Measurements from ENCODE around the gene KLHL17.

KLHL17 gene

GRCh38 chr1:960363-961131, at the start of gene KLHL17:
Gene KLHL17 (plus strand): TSS chr1:960584. CDS start chr1:960694, 110 bp downstream.
- peak; percentile 72 for DNase-seq (ENCODE audit: low read depth)

GRCh38 chr1:910881-911721, 49.3 kb upstream of the KLHL17 start:
- DNase-seq (ENCODE audit: low read depth): no peak

- DNase-seq (ENCODE audit: low read depth): no peak
These were observed 48.3 kb upstream of the KLHL17 start for GRCh38 chr1:911875-912739.

GRCh38 chr1:912740-913301, 47.6 kb upstream of the KLHL17 start:
- no peak for DNase-seq (ENCODE audit: low read depth)

- no peak for DNase-seq (ENCODE audit: low read depth)
These were observed 46.8 kb upstream of the KLHL17 start for GRCh38 chr1:913491-914130.

- no peak for DNase-seq (ENCODE audit: low read depth)
These were observed 46.1 kb upstream of the KLHL17 start for GRCh38 chr1:914131-914890.

- no peak for DNase-seq (ENCODE audit: low read depth)
These were observed 45.5 kb upstream of the KLHL17 start for GRCh38 chr1:914891-915280.

- no peak for DNase-seq (ENCODE audit: low read depth)
These were observed 44.9 kb upstream of the KLHL17 start for GRCh38 chr1:915295-916172.

- DNase-seq (ENCODE audit: low read depth): no peak
These were observed 44.0 kb upstream of the KLHL17 start for GRCh38 chr1:916173-917075.

- DNase-seq (ENCODE audit: low read depth): no peak
These were observed 43.3 kb upstream of the KLHL17 start for GRCh38 chr1:917076-917459.

GRCh38 chr1:917466-918091, 42.8 kb upstream of the KLHL17 start:
- no peak for DNase-seq (ENCODE audit: low read depth)

GRCh38 chr1:918353-918752, 42.0 kb upstream of the KLHL17 start:
- DNase-seq (ENCODE audit: low read depth): no peak

GRCh38 chr1:918843-919242, 41.5 kb upstream of the KLHL17 start:
- no peak for DNase-seq (ENCODE audit: low read depth)

- DNase-seq (ENCODE audit: low read depth): no peak
These were observed 41.0 kb upstream of the KLHL17 start for GRCh38 chr1:919271-919872.

GRCh38 chr1:920010-920409, 40.4 kb upstream of the KLHL17 start:
- DNase-seq (ENCODE audit: low read depth): no peak

GRCh38 chr1:920521-920920, 39.9 kb upstream of the KLHL17 start:
- DNase-seq (ENCODE audit: low read depth): no peak

- DNase-seq (ENCODE audit: low read depth): no peak
These were observed 39.2 kb upstream of the KLHL17 start for GRCh38 chr1:921011-921837.

All from activated T-cell treated with anti-CD3 and anti-CD28 coated beads for 24 hours (primary cell).